M059J (cell line): ENCODE measurements around the gene ZNF225. TPM values are rescaled to one million over a fixed set of nuclear protein-coding genes. Genes with fewer than 3 reads are reported as not detected.
A peak's percentile ranks its signal among the peaks of the same experiment; 100 is the strongest.
"Not testable (repeated sequence)": the region's sequence is repeated elsewhere in the genome, so short reads cannot be mapped to it uniquely, and the experiment has no call there.

ENCODE experiments used
- DNase-seq: peaks from one replicate; pipeline ENCODE4 v3.0.0-alpha.2; 2012; ENCODE audit warnings: low read depth
- total RNA-seq: library from RNA; depleted of rRNA; stranded (reverse); fragments of >200 nt; shearing (Covaris generic); gene quantifications from 2 replicates; pipeline ENCODE4 v1.2.3, GENCODE V29; 2014; rRNA removed

The ZNF225 gene
- 2.4 and 3.9 TPM in 2 replicates for total RNA-seq

DNA sequence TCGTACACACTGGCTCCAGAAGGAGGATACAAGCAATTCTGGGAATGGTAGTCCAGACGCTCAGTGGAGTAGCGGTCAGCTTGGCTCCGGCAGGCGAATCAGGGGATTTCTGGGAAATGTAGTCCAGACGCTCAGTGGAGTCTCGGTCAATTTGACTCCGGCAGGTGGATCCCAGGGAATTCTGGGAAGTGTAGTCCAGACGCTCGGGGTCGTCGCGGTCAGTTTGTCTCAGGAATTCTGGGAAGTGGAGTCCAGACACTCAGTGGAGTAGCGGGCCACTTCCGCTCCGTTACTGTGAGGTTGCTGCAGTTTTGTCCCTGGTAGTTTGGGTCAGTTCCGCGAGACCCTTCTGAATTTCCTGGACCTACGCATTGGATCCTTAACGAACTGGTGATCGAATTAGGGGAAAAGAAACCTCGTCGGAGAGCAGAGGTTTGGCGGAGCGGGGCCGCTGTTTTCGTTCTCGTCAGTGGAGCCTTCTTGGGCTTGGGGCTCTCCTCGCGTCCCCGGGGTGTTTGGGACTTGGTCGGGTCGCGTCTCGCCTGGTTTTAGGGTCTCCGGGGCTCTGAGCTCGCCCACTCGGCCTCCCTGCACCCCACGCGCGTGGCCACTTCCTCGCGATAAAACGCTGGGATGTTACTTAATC lies at the start of gene ZNF225:
Gene ZNF225, plus strand, starts transcription at position 262 of the 646 bp plus-strand sequence. CDS start 2,429 bp downstream, outside the sequence.
- peak; percentile 99 for DNase-seq

DNA sequence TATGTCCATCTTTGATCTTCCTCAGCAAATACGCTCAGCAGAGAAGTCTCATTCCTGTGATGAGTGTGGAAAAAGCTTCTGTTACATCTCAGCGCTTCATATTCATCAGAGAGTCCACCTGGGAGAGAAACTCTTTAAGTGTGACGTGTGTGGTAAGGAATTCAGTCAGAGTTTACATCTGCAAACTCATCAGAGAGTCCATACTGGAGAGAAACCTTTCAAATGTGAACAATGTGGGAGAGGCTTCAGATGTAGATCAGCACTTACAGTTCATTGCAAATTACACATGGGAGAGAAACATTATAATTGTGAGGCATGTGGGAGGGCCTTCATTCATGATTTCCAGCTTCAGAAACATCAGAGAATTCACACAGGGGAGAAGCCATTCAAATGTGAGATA lies 46.9 kb upstream of the ZNF225 start:
- DNase-seq = no peak

DNA sequence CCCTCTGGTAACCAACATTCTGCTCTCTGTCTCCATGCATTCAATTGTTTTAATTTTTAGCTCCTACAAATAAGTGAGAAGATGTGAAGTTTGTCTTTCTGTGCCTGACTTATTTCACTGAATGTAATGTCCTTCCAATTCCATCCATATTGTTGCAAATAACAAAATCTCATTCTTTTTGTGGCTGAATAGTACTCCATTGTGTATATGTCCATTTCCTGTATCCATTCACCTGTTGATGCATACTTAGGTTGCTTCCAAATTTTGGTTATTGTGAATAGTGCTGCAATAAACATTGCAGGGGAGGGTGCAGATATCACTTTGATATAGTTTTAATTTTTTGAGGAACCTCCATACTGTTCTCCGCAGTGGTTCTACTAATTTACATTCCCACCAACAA lies 43.8 kb upstream of the ZNF225 start:
- DNase-seq = no peak

DNA sequence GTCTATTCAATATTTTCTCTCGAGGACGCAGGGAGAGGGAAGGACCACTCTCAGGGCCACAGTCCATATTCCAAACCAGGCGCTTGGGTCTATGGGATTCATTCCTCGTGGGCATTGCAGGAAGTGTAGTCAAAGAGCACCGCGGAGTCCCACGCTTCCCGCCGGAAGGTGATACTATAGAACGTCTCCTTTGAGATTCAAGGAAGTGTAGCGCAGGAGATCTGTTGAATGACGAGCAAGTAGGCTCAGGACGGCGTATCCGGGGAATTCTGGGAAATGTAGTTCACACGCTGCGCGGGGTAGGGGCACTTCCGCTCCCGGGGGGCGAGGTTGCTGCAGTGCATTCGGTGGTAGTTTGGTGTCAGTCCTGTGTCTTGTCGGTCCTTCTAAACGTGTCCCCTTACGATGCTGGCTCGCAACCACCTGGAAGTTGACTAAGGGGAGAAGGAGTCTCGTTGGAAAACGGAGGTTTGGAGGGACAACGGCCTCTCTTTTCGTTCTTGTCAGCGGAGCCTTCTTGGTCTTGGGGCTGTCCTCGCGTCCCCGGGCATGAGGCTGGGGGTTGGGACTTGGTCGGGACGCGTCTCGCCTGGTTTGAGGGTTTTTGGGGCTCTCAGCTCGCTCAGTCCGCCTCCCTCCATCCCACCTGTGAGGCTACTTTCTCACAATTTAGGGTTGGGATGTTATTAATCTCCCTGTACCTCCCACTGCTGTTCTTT lies 41.2 kb upstream of the ZNF225 start, which contains the start of gene ZNF284:
Gene ZNF284, plus strand, starts transcription at position 336 of the 719 bp plus-strand sequence. CDS start 4,231 bp downstream, outside the sequence.
- peak; percentile 90 for DNase-seq

DNA sequence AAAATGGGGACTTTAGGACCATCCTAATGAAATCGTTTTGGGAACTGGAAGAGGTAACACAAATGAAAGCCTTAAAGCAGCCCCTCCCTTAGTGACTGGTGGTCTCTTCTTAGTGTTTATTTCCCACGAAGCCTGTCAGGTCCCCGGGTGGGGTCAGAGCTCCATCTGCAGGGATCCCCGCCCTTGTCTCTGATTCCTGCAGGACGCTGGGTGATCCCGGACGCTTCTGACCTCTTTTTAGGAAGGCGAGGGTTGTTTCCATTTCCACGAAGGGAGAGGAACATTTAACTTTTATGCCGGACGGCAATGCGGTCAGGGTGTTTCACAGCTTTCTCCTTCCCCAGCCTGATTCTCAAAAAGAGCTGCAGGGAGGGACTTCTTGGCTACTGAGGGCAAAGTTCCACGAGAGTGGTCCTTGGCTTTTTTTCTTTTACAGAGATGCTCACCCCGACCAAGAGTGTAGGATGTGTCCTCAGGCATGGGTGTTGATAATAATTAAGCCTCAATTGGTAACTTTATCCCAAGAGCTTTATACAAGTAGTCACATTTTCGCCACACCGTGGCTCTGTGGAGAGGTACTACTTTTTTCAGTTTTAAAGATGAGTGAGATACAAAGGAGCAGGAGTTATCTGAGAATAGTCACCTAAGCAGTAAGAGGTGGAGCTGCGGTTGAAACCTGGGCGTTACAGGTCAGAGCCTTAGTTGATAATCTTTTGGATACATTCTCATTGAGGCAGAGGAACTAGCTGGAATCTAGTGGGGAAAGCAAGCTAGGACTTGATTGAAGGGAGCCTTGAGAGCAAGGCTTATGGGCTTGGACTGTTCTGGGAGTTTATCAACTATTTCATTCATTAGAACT lies 40.4 kb upstream of the ZNF225 start:
- DNase-seq = peak; percentile 23

DNA sequence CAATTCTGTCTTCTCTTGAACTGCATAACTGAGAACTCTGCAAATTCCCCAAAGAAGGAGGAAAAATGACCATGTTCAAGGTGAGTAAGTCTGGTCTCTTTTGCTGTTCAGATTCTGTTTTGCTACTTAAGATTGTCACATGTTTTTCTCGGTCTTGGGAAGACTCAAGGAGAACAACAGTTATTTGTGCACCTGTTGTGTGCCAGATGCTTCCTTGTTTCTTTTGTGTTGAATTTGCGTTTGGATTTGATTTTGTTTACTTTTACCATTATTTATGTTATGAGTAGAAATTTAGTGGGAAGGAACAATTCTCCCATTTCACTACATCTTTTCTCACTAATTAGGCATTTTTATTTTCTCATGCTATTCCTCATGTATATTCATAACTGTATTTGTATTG lies 36.9 kb upstream of the ZNF225 start:
- no peak for DNase-seq

DNA sequence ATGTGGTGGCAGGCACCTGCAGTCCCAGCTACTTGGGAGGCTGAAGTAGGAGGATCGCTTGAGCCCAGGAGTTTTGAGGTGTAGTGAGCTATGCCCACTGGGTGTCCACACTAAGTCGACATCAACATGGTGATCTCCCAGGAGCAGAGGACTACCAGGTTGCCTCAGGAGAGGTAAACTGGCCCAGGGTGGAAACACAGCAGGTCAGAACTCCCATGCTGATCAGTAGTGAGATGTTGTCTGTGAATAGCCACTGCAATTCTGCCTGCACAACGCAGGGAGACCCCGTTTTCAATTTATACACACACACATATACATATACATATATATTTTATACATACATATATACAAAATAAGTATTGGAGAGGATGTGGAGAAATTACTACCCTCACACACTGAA lies 21.1 kb upstream of the ZNF225 start:
- no peak for DNase-seq

DNA sequence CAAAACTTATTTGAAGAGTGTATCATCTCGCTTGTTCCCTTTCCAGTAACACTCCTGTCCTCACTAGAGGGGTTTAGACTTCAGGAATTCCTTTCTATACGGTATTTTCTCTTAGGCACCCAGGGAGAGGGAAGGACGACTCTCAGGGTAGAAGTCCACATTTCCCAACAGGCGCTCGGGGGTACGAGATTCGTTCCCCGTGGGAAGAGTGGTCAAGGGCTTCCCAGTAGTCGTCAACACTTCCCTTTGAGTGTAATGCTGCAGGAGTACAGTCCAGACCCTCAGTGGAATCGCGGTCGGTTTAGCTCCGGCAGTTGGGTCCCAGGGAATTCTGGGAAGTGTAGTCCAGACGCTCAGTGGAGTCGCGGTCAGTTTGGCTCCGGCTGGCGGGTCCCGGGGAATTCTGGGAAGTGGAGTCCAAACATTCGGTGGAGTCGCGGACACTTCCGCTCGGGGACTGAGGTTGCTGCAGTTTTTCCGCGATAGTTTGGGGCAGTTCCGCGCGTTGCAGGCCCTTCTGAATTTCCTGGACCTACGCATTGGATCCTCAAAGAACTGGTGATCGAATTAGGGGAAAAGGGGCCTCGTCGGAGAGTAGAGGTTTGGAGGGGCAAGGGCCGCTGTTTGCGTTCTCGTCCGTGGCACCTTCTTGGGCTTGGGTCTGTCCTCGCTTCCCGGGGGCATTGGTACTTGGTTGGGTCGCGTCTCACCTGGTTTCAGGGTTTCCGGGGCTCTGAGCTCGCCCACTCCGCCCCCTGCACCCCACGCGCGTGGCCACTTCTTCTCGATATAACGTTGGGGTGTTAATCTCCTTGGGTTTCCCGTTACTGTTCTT lies 19.1 kb upstream of the ZNF225 start, which contains the start of gene ZNF224:
Gene ZNF224, plus strand, starts transcription at position 431 of the 835 bp plus-strand sequence. CDS start 3,513 bp downstream, outside the sequence.
- peak; percentile 94 for DNase-seq

DNA sequence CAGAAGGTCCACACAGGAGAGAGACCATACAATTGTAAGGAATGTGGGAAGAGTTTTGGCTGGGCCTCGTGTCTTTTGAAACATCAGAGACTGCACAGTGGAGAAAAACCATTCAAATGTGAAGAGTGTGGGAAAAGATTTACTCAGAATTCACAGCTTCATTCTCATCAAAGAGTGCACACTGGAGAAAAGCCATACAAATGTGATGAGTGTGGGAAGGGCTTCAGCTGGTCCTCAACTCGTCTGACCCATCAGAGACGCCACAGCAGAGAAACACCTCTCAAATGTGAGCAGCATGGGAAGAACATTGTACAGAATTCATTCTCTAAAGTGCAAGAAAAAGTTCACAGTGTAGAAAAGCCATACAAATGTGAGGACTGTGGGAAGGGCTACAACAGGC lies 5.4 kb upstream of the ZNF225 start:
- DNase-seq = no peak

DNA sequence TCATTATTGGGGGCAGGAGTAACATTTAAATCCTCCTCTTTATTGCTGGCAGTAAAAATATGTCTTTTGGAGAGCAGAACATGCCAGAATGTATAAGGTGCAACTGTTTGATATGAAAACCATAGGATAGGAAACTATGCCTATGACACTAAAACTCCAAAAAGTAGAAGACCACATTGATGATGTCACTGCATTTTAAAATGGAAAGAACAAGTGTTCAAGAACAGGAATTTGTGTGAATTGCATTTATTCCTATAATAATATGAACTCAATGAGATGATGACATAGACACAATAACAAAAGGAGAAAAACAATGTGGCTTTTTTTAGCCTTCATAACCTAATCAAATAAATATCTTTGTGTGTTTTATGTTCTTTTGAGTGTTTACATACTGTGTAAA lies 3.7 kb upstream of the ZNF225 start:
- no peak for DNase-seq

DNA sequence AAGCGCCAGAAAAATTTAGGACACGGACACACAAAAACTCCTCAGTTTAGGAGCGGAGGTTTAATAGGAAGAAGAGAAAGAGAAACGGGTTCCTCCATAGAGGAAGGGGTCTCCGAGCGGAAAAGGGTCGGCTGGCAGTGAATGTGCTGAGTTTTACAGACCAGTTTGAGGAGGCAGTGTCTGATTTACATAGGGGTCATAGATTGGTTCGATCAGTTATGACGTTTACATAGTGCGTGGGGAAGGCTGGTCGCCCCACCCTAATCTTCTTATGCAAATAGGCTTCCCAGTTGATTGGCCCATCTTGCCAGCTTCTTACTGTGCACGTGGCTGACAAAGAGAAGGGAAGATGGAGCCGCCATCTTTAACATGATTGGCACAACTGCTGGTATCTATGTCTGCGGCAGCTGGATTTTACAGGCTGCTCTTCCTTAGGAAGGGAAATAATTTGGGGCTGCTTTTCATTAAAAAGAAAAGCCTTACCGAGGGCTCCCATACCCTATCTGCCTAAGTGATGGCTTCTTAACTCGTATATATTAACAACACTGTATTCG lies 1.2 kb upstream of the ZNF225 start:
- DNase-seq = peak; percentile 71

DNA sequence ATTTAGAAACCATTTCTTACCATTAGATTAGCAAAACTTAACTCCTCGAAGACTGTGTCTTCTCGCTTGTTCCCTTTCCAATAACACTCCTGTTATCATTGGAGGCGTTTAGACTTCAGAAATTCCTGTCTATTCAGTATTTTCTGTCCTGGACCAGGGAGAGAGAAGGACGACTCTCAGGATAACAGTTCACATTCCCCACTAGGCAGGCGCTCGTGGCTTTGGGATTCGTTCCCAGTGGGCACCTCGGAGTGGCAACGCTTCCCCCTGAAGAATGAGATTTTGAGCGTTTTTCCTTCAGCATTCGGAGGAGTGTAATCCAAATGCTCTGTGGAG lies 429 bp upstream of the ZNF225 start:
- no peak for DNase-seq

DNA sequence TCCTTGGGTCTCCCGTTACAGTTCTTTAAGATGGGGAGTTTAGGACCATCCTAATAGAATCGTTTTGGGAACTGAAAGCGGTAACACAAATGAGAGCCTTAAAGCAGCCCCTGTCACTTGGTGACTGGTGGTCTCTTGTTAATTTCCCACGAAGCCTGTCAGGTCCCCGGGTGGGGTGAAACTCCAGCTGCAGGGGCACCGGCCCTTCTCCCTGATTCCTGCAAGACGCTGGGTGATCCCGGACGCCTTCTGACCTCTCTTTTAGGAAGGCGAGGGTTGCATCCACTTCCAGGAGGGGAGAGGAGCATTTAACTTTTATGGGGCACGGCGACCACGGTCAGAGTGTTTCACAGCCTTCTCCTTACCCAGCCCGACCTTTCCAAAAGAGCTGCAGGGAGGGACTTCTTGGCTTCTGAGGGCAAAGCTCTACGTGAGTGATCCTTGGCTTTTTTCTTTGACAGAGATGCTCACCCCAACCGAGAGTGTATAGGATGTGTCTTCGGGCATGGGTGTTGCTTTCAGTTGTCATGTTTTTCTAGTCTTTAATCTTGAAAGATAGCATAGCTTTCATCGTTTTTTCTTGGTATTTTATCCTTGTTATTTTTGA lies 688 bp downstream of the ZNF225 start:
- DNase-seq = peak; percentile 13

DNA sequence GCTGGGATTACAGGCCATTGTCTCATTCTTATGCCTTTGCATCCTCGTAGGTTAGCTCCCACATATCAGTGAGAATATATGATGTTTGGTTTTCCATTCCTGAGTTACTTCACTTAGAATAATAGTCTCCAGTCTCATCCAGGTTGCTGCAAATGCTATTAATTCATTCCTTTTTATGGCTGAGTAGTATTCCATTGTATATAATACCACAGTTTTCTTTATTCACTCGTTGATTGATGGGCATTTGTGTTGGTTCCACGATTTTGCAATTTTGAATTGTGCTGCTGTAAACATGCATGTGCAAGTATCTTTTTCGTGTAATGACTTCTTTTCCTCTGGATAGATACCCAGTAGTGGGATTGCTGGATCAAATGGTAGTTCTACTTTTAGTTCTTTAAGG lies 8.0 kb downstream of the ZNF225 start:
- DNase-seq = not testable (repeated sequence)

DNA sequence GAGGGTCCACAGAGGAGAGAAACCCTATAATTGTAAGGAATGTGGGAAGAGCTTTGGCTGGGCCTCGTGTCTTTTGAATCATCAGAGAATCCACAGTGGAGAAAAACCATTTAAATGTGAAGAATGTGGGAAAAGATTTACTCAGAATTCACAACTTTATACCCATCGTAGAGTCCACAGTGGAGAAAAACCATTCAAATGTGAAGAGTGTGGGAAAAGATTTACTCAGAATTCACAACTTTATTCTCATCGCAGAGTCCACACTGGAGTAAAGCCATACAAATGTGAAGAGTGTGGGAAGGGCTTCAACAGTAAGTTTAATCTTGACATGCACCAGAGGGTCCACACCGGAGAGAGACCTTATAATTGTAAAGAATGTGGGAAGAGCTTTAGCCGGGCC lies 18.8 kb downstream of the ZNF225 start:
- no peak for DNase-seq

DNA sequence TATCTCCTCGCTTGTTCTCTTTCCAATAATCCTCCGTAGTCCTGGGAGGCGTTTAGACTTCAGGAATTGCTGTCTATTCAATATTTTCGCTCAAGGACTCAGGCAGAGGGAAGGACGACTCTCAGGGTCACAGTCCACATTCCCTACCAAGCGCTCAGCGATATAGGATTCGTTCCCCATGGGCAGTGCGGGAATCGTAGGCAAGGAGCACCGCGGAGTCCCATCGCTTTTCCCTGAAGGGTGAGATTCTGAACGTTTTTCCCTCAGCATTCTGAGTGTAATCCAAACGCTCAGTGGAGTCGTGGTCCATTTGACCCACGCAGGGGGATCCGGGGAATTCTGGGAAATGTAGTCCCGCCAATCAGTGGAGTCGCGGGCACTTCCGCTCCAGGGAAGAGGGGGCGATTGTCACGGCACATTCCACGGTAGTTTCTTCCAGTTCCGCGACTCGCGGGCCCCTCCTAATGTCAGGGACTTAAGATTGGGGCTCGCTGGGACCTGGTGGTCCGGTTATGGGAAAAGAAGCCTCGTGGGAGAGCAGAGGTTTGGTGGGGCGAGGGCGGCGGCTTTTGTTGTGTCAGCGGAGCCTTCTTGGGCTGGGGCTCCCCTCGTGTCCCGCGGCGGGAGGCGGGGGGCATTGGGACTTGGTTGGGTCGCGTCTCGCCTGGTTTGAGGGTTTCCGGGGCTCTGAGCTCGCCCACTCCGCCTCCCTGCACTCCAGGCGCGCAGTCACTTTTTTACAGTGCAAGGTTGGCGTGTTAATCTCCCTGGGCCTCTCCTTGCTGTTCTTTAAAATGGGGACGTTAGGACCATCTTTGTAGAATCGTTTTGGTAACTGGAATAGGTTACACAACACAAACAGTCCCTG lies 28.2 kb downstream of the ZNF225 start, which contains the start of gene ZNF234:
Gene ZNF234, plus strand, starts transcription at position 364 of the 868 bp plus-strand sequence. CDS start 3,079 bp downstream, outside the sequence.
- DNase-seq = peak; percentile 87

DNA sequence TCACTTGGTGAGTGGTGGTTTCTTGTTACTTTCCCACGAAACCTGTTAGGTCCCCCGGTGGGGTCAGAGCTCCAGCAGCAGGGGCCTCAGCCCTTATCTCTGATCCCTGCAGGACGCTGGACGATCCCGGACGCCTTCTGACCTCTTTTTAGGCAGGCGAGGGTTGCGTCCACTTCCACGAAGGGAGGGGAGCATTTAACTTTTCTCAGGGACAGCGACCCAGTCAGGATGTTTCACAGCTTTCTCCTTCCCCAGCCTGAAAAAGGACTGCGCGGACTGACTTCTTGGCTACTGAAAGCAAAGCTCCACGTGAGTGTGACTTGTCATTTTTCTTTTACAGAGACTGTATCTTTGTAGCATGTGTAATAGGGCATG lies 28.8 kb downstream of the ZNF225 start:
- DNase-seq = peak; percentile 26

DNA sequence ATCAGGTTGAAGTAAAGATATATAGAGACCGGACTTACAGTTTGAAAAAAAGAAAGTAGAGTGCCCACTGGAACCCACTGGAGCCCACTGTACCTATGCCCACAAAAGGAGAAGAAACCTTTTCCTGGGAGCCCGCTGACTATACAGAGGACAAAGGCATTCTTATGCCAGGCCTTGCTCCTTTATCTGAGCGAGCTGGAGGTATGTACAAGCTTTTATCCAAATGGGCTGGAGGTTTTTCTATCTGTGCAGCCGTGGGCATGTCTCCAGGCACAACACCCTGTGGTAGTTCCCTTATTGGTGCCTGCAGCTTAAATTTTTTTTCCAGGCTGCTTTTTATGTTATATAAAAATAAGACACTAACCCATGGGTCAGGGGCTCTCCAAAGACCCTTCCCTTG lies 36.6 kb downstream of the ZNF225 start:
- DNase-seq = no peak

DNA sequence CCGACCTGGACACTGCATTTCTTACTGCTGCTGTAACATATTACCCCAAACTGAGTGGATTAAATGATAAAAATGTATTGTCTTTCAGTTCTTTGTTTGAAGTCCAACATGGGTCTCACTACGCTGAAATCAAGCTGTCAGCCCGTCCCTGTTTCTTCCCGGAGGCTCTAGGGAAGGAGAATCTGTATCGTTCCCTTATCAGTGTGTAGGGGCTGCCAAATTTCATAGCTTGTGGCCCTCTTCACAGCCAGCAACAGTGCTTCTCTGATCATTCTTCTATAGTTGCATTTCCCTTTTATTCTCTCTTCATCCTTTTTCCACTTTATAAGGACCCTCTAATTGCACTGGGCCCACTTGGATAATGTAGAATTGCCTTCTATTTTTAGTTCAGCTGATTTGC lies 38.3 kb downstream of the ZNF225 start:
- DNase-seq = no peak

DNA sequence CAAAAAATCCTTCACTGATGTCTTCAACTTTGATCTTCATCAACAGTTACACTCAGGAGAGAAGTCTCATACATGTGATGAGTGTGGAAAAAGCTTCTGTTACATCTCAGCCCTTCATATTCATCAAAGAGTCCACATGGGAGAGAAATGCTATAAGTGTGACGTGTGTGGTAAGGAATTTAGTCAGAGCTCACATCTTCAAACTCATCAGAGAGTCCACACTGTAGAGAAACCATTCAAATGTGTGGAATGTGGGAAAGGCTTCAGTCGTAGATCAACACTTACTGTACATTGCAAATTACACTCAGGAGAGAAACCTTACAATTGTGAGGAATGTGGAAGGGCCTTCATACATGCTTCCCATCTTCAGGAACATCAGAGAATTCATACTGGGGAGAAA lies 43.3 kb downstream of the ZNF225 start:
- no peak for DNase-seq
